Ishikawa (cell line): ENCODE results near the gene TP53AIP1.

Experiments
- CEBPB ChIP-seq: IDR thresholded peaks from 2 replicates; pipeline ENCODE4 v1.6.1; 2012
- CREB1 ChIP-seq: IDR thresholded peaks from 2 replicates; pipeline ENCODE4 v1.6.1; 2012; ENCODE audit warnings: low read depth
- EGR1 ChIP-seq: IDR thresholded peaks from 2 replicates; pipeline ENCODE4 v1.6.1; 2012
- EP300 ChIP-seq: IDR thresholded peaks from 2 replicates; pipeline ENCODE4 v1.6.1; 2012; ENCODE audit warnings: borderline replicate concordance
- MAX ChIP-seq: IDR thresholded peaks from 2 replicates; pipeline ENCODE4 v1.6.1; 2012
- REST ChIP-seq: IDR thresholded peaks from 2 replicates; pipeline ENCODE4 v1.6.1; 2012; ENCODE audit warnings: low read depth, mild to moderate bottlenecking
- TAF1 ChIP-seq: IDR thresholded peaks from 2 replicates; pipeline ENCODE4 v1.6.1; 2012; ENCODE audit warnings: low read depth, mild to moderate bottlenecking
- TCF12 ChIP-seq: IDR thresholded peaks from 2 replicates; pipeline ENCODE4 v1.6.1; 2012; ENCODE audit warnings: low read depth
- ZBTB7A ChIP-seq: IDR thresholded peaks from 2 replicates; pipeline ENCODE4 v1.6.1; 2012; ENCODE audit warnings: low read depth

DNA sequence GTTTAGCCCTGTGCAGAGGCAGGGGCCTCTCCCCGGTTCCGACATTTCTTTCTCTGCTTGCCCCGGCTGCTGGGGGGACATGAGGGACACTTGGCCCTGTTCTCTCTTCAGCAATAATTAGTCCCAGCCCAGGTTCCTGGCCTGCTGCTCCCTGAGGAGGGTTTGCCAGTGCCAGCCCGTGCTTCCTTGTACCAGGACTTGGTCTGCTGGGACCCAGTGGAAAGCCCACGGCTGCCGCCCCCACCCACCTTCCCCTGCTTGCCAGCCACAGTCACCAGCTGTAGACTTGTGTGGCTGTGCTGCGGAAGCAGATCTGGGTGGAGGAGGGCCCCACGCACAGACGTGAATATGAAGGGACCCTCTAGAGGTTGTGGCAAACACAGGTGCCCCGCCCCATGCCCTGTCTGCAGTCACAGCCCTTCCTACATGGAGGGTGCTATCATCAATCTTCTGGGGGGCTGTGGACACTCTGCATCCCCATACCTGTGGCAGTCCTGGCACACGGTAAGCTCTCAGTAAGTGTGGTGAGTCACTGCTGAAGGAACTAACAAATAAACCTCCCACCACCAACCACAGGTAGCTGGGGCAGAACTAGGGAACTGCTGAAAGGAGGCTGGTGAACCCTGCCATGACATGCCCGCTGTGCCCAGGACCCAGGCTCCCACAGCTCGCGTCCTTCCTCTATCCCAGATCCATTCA, 949 bp downstream of the TP53AIP1 start:
- no peak for TF ChIP-seq CEBPB
- TF ChIP-seq ZBTB7A, result no peak
- TF ChIP-seq REST, result no peak
- no peak for TF ChIP-seq EP300
- no peak for TF ChIP-seq EGR1
- TF ChIP-seq TCF12, result no peak
- no peak for TF ChIP-seq TAF1
- TF ChIP-seq CREB1, result no peak
- no peak for TF ChIP-seq MAX
